HG03159 (cell line): Measurements from ENCODE around the gene NUDT12.
A peak's percentile ranks its signal among the peaks of the same experiment; 100 is the strongest.

ENCODE experiments used
- ATAC-seq: cut with Tn5 transposase; IDR thresholded peaks from one replicate; pipeline ENCODE4 v1.9.1; 2021; ENCODE audit warnings: mild to moderate bottlenecking, moderate library complexity; ENCODE audit not compliant: unreplicated experiment

NUDT12 gene

DNA sequence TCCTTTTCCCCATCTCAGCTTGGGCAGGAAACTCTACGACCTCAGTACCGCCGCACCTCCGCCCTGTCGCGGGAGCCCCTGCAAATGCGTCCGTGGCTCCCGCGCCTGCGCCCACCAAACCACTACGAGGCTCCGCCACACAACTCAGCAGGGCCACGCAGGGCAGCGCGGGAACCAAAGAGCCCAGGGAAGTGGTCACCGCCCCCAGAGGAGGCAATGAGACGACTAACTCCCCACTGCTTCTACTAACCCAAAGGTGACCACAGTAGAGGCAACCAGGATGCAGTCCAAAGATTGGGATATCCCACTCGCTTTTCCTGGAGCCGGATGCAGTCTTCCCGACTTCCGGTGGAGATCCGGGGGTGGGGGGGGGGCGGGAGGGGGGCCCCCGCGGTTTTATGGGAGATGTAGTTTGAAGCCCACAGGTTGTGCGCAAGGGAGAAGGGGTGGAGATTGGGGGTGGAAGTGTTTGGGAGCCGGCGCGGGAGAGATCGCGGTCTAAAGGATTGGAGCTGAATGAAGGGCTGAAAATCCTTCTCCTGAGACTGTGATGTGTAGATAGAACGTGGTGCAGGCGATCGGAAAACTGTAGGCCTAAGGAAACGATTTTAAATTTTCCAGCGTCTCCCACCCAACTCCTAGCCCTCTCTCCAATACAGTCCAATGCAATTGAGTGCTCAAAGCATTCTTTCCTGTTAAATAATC lies at the start of gene NUDT12:
TSS of gene NUDT12 (minus strand) at position 337 of the 705 bp plus-strand sequence. CDS start 2,541 bp downstream, outside the sequence.
- peak; percentile 94 for ATAC-seq

DNA sequence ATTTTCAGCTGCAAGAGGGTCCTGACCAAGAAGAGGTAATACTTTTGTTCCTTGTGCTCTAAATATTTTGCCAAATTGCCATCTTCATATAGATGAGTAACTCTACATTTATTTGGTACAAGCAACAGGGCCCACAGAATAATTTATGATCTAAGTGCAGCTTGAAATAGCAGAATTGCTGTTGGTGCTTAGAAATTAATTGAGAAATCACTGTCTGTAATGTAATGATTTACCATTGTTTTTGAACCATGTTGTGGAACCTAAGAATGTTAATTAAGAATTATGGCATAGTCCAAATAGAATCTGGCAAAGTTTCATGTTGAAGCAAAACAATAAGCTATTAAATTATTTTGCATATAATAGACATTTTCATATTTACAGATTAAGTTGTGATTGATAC lies 44.8 kb upstream of the NUDT12 start:
- no peak for ATAC-seq

- ATAC-seq: no peak
Measured at GRCh38 chr5:103605277-103605676, 42.7 kb upstream of the NUDT12 start.

- ATAC-seq: no peak
Measured at GRCh38 chr5:103602438-103602837, 39.8 kb upstream of the NUDT12 start.

- ATAC-seq: no peak
Measured at GRCh38 chr5:103601314-103601713, 38.7 kb upstream of the NUDT12 start.

DNA sequence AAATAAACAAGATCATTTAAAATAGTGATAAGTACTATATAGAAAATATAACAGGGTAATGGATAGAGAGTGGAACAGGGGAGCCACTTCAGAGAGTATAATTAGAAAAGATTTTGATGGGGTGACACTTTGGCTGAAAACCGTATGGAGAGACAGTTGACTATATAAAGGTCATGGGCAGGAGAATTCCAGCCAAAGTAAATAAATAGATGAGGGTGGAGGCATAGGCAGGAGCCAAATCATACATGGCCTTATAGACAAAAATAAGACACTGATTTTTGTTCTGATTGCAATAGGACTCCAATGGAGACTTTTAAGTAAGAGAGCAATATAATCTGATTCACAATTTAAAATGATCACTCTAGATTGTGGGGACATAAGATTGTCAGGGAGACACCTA lies 37.5 kb upstream of the NUDT12 start:
- ATAC-seq: no peak

DNA sequence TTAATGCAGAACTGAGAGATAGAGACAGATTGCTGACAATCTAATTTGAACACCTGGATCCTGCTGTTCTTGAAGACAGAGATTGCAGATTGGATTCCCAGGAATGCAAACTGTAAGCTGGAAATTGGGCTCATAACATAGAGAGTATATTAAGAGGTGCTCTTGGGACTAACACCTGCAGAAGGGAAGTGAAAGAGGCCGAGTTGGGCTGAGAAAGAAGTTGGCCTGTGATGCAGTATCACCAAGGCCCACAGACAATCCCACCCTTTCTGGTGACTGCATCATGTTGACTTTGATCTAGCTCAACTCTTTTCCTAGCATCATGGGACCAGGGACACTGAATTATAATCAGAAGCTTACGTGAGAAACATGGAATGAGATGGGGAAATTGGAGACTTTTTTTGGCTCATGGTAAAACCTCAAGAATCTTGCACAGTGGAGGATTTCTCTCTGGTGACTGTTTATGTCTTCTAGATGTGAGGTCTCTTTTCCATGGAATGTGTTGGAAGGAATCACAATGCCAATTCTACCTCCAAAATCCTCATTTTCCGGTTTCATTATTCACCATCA lies 36.5 kb upstream of the NUDT12 start:
- no peak for ATAC-seq

GRCh38 chr5:103590221-103590620 lies 27.6 kb upstream of the NUDT12 start:
- no peak for ATAC-seq

GRCh38 chr5:103589776-103590175 lies 27.2 kb upstream of the NUDT12 start:
- no peak for ATAC-seq

DNA sequence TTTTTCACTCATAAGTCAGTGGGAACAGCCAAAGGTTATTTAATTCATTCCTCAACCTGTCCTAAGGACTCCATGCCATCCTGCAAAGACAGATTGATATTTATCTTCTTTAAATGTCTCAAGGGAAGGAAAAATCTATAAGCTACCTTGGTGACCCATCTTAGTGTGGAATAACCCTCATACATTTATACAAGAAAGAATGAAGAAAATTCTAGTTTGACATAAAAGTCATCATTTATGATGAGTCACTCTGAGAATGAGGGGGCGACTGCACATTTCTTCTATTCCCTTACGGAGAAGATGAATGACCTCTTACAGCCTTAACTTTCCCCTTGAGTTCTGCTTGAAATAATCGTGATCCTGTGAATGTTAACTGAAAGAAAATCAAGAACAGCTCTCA lies 26.8 kb upstream of the NUDT12 start:
- no peak for ATAC-seq

DNA sequence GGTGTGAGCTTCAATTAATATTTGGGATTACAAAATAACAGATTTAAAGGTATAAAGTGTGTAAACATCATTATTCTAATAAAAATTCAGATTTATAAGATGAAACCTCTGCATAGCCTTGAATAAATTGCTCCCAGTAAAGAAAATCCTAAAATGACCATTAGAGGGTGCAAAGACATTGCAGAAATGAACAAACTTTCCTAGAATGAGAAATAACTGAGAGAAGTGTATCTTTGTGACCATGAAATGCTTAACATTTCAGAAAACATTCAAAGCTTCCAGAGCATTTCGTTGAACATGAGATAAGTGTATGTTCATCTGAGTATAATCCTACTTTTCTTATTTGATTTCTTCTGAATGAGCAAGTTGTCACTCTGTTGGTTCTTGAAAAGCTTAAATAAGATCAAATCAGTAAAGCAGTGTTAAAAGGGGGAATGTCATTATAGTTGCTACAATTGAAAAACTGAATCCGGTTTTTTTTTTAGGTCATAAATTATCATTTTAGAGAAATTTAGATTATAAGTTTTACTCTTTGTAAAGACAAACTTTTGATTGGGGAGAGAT lies 24.7 kb upstream of the NUDT12 start:
- peak; percentile 39 for ATAC-seq

DNA sequence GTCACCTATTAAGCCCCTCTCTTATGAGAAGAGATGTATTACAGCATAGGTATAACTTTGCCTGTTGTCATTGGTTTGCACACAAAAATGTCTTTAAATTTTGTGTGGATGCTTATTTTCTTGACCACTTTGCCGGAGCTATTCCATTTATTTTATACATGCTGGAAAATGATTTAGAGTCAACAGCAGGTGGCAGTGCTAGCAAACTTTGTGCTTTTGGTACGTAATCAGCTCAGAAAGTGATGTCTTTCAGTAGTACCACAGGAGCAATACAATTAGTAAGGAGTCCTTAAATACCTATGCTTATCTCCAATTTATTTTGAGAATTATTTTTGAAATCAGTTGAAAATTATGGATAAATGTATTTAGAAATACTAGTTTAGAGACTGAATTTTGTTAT lies 19.8 kb upstream of the NUDT12 start:
- ATAC-seq: peak; percentile 64

DNA sequence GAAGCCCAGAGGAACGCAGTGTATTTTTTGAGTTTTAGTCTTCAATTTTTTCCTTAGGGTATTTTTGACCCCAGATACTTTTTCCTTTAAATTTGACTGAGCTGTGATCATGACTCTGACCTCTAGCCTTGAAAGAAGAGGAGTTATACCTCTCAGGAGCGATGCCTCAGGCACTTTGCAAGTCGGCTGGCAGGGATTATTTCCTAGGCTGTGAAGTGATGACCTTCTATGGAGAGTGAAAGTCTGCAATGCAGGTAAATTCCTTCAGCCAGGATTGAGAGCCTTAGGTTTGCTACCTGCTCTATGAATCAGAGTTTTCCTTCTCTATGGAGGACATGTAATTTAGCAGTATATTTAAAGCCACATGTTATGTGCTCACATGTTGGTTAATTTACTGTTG lies 10.8 kb upstream of the NUDT12 start:
- ATAC-seq: no peak

DNA sequence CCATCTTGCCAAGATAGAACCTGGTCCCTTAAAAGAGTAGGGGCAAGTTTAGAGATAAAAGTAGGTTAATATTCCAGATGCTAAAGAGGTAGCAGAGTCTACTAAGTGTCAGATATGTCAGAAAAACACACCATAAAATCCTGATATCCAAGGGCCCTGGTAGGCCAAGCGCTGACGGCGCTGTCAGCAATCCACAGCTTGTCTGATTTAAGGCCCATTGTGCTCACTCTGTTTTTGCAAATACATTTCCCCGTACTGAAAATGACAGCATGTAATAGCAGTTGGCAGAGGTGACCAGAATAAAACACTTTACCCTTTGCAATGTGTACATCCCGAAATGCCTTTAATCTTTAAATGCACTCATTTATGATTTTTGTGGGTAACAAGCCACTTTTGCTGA lies 9.9 kb upstream of the NUDT12 start:
- ATAC-seq: no peak

DNA sequence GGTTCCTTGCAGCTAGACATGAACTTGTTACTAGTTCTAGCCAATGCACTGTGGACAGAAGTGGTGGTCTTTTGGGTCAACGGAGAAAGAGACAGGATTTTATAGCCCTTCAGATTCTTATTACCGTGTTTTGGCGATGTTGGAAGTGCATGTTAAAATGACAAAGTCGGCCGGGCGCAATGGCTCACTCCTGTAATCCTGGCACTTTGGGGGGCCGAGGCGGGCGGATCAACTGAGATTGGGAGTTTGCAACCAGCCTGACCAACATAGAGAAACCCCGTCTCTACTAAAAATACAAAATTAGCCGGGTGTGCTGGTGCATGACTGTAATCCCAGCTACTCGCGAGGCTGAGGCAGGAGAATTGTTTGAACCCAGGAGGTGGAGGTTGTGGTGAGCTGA lies 9.1 kb upstream of the NUDT12 start:
- ATAC-seq: no peak

- ATAC-seq: no peak
Measured at GRCh38 chr5:103569313-103570060, 6.9 kb upstream of the NUDT12 start.

DNA sequence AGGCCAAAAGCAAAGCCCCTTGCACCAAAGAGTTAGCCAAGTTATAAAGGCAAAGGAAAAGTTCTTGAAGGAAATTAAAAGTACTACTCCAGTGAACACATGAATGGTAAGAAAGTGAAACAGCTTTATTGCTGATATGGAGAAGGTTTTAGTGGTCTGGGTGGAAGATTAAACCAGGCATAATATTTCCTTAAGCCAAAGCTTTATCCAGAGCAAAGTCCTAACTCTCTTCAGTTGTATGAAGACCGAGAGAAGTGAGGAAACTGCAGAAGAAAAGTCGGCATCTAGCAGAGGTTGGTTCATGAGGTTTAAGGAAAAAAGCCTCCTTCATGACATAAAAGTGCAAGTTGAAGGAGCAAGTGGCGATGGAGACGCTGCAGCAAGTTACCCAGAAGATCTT lies 3.1 kb upstream of the NUDT12 start:
- ATAC-seq: no peak

GRCh38 chr5:103561685-103562452 lies 720 bp downstream of the NUDT12 start:
- ATAC-seq: peak; percentile 59

DNA sequence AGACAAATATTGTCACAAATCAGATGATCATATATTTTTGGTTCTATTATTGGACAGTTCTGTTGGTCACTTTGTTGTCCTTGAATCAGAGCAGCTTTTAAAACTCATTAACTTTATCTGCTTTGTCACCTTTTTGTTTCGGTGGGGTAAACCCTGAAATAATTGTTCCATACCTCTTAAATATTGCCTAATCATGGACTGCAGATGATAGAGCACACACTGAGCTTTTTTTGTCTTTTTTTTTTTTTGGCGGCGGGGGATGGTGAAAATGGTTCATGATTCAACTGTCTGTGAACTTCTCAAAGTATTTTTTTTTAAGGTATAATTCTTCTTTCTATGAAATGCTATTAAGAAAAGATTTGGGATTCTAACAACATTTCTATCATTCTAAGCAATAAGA lies 1.8 kb downstream of the NUDT12 start:
- ATAC-seq: no peak

GRCh38 chr5:103546858-103547257 lies 15.7 kb downstream of the NUDT12 start:
- peak; percentile 47 for ATAC-seq

GRCh38 chr5:103542441-103542840 lies 20.1 kb downstream of the NUDT12 start:
- no peak for ATAC-seq
